ENCODE measurements around the gene PRKCH. TPM values are rescaled to one million over a fixed set of nuclear protein-coding genes. Genes with fewer than 3 reads are reported as not detected.

Gene PRKCH
- total RNA-seq, 4 donors from 2014 or later = 17.9 to 28.7 (median 25.0) TPM

DNA sequence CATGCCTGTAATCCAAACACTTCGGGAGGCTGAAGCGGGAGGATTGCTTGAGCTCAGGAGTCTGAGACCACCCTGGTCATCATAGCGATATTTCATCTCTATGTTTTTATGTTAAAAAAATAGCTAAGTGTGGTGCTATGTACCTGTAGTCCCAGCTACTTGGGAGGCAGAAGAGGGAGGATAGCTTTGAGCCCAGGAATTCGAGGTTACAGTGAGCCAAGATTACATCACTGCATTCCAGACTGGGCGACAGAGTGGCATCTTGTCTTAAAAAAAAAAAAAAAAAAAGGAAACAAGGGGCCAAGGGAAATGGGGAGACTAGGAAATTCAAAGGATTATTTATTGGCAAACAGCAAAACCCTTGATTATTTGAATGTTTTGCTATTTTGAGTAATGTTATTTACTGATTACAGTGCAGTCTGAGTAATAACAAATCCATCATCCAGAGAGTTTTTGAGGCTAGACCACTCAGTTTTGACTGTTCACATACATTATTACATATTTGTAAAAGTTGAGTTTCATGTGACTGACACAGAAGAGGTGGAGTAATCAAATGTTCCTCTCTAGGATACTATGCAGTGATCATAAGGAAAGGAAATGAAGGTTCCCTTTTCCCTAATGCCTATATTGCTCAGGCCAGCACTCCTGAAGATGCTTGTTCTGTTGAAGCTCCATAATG lies 40.8 kb downstream of the PRKCH start:
- no peak for ATAC-seq

GRCh38 chr14:61364243-61364642 lies 42.9 kb downstream of the PRKCH start:
- no peaks in the 10 kb centered on the region for H3K9me3 ChIP-seq
- H3K27me3 ChIP-seq = no peaks in the 10 kb centered on the region
- H3K36me3 ChIP-seq = no peaks in the 10 kb centered on the region
- H3K27ac ChIP-seq = no peak overlapping the region
- no peak for ATAC-seq
- 80% methylated on average over 1 to 2 of the region's 2 CpGs for WGBS, 2 donors (ENCODE audit: low coverage in 1 of 2)
- TF ChIP-seq EP300 (IDR thresholded peaks at IDR 0.05) (no peak), CTCF (IDR thresholded peaks at IDR 0.05) (no peak), POLR2AphosphoS5 (IDR thresholded peaks at IDR 0.05) (no peak), POLR2A (IDR thresholded peaks at IDR 0.05) (no peak)
- no peak overlapping the region for H3K4me3 ChIP-seq
- peaks cover 0 to 4% (median 0%) of the 10 kb centered on the region in 3 donors for H3K4me1 ChIP-seq

More for the DNA sequence above, 40.8 kb downstream of the PRKCH start:
- no peak for TF ChIP-seq POLR2AphosphoS5 (IDR thresholded peaks at IDR 0.05)
- TF ChIP-seq CTCF (IDR thresholded peaks at IDR 0.05) = no peak
- no peak for TF ChIP-seq POLR2A (IDR thresholded peaks at IDR 0.05)
- no peak for TF ChIP-seq EP300 (IDR thresholded peaks at IDR 0.05)
- no peaks in the 10 kb centered on the region for H3K9me3 ChIP-seq
- H3K27ac ChIP-seq = no peak overlapping the region
- no peaks in the 10 kb centered on the region for H3K36me3 ChIP-seq
- WGBS, 2 donors (ENCODE audit: low coverage in 1 of 2) = 48 to 70% methylated on average over 3 to 5 of the region's 5 CpGs
- H3K4me3 ChIP-seq = no peak overlapping the region
- no peaks in the 10 kb centered on the region for H3K4me1 ChIP-seq
- peaks cover 4% of the 10 kb centered on the region for H3K27me3 ChIP-seq

GRCh38 chr14:61365667-61366212 lies 44.4 kb downstream of the PRKCH start:
- no peaks in the 10 kb centered on the region for H3K9me3 ChIP-seq
- H3K27me3 ChIP-seq = no peaks in the 10 kb centered on the region
- WGBS, 2 donors (ENCODE audit: low coverage in 1 of 2) = 36 to 40% methylated on average over 3 of the region's 3 CpGs
- TF ChIP-seq CTCF (IDR thresholded peaks at IDR 0.05) (no peak), EP300 (IDR thresholded peaks at IDR 0.05) (no peak), POLR2A (IDR thresholded peaks at IDR 0.05) (no peak), POLR2AphosphoS5 (IDR thresholded peaks at IDR 0.05) (no peak)
- ATAC-seq = no peak
- no peak overlapping the region for H3K27ac ChIP-seq
- no peak overlapping the region for H3K4me3 ChIP-seq
- peaks cover 0 to 4% (median 0%) of the 10 kb centered on the region in 3 donors for H3K4me1 ChIP-seq
- H3K36me3 ChIP-seq = no peaks in the 10 kb centered on the region

DNA sequence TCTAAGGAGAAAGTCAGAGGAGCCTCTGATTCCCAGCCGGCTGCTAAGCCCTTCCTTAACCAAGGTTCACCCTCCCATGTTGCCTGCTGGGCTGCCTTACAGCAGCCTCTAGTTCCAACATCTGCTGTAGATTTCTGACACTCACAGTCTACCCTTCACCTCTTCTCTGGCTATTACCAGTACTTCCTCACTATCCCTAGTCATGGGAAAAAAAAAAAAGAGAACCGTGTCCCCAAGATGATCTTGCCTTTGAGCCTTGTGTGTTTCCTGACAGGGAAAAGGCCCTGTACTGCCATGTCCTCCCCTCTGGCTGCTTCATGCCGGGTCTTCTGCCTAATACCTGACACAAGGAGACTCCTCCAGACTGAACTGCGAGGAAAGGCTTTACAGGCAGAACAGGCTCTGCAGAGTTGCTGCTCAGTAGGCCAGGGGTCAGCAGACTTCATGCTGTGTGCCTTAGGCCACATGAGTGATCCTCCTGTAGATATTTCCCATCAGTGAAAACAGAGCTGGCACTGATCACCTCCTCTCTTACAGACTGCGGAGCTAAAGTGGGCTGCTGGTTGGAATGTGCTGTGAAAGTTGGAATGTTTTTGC lies 46.8 kb downstream of the PRKCH start:
- Histone ChIP-seq H3K4me3 (no peak overlapping the region), H3K27ac (no peak overlapping the region), H3K9me3 (peaks cover 0 to 2% (median 0%) of the 10 kb centered on the region in 3 donors), H3K27me3 (no peaks in the 10 kb centered on the region), H3K36me3 (no peaks in the 10 kb centered on the region), H3K4me1 (peaks cover 0 to 4% (median 0%) of the 10 kb centered on the region in 3 donors)
- WGBS, 2 donors (ENCODE audit: low coverage in 1 of 2) = 83 to 88% methylated on average over 2 to 4 of the region's 5 CpGs
- ATAC-seq = no peak
- TF ChIP-seq POLR2A (IDR thresholded peaks at IDR 0.05) (no peak), CTCF (IDR thresholded peaks at IDR 0.05) (no peak), EP300 (IDR thresholded peaks at IDR 0.05) (no peak), POLR2AphosphoS5 (IDR thresholded peaks at IDR 0.05) (no peak)
